K562 (cell line): ENCODE results near the gene TCF12.

Source experiments
- CBFA2T2 ChIP-seq: fragments of 450-650 bp; conservative IDR thresholded peaks from 2 replicates; pipeline ENCODE4 v1.6.1; 2017; ENCODE audit warnings: mild to moderate bottlenecking
- GATA2 ChIP-seq: sonication (generic); formaldehyde crosslinking; IDR thresholded peaks from 2 replicates; pipeline ENCODE4 v1.4.0; 2020; ENCODE audit warnings: mild to moderate bottlenecking, missing genetic modification reagents
- MBD2 ChIP-seq: sonication (generic); IDR thresholded peaks from 2 replicates; pipeline ENCODE4 v1.6.1; 2016; ENCODE audit warnings: low read depth, borderline replicate concordance
- TF ChIP-seq, protein P1 (sequence below), 3 experiments: IDR thresholded peaks in 2 of 3; conservative IDR thresholded peaks in 1 of 3; 2 replicates each; pipeline ENCODE4 v1.5.1; 2011 to 2012; ENCODE audit warnings: low read length in 3 of 3, mild to moderate bottlenecking in 3 of 3, control low read depth in 2 of 3, improper control_type of control experiment in 1 of 3, inconsistent platforms in 1 of 3, low read depth in 1 of 3, mixed read lengths in 1 of 3, moderate library complexity in 1 of 3; ENCODE audit not compliant: insufficient read depth in 2 of 3
- TF ChIP-seq, protein P2 (sequence below): fragments of 450-650 bp; IDR thresholded peaks from 2 replicates; pipeline ENCODE4 v1.6.1; 2018; ENCODE audit not compliant: partially characterized antibody

DNA sequence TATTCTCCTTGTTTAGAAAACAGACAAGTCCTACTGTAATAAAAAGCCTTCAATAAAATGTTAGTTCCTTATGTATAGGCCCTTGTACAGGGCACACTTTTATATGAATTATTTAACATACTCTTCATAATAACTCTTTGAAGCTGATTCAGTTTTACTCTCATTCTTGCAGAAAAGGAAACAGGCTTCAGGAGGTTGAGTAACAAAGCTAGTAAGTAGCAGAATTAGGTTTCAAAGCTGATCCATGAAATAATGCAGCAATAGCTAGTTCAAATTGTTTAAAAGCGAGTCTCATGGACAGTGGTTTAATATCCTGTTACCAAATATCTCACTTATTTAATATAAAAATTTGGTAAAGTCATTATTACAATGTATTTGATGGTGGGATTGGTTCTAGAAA lies 25.0 kb downstream of the TCF12 start:
- TF ChIP-seq MBD2: no peak
- TF ChIP-seq, protein P1, sequence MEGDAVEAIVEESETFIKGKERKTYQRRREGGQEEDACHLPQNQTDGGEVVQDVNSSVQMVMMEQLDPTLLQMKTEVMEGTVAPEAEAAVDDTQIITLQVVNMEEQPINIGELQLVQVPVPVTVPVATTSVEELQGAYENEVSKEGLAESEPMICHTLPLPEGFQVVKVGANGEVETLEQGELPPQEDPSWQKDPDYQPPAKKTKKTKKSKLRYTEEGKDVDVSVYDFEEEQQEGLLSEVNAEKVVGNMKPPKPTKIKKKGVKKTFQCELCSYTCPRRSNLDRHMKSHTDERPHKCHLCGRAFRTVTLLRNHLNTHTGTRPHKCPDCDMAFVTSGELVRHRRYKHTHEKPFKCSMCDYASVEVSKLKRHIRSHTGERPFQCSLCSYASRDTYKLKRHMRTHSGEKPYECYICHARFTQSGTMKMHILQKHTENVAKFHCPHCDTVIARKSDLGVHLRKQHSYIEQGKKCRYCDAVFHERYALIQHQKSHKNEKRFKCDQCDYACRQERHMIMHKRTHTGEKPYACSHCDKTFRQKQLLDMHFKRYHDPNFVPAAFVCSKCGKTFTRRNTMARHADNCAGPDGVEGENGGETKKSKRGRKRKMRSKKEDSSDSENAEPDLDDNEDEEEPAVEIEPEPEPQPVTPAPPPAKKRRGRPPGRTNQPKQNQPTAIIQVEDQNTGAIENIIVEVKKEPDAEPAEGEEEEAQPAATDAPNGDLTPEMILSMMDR (IDR thresholded peaks at IDR 0.05 in 2 of 3, conservative IDR thresholded peaks at IDR 0.05 in 1 of 3; ENCODE audit: insufficient read depth in 2 of 3, low read depth in 1 of 3, low read length in 3 of 3): no peak
- no peak for TF ChIP-seq GATA2
- TF ChIP-seq CBFA2T2: no peak
- TF ChIP-seq, protein P2, sequence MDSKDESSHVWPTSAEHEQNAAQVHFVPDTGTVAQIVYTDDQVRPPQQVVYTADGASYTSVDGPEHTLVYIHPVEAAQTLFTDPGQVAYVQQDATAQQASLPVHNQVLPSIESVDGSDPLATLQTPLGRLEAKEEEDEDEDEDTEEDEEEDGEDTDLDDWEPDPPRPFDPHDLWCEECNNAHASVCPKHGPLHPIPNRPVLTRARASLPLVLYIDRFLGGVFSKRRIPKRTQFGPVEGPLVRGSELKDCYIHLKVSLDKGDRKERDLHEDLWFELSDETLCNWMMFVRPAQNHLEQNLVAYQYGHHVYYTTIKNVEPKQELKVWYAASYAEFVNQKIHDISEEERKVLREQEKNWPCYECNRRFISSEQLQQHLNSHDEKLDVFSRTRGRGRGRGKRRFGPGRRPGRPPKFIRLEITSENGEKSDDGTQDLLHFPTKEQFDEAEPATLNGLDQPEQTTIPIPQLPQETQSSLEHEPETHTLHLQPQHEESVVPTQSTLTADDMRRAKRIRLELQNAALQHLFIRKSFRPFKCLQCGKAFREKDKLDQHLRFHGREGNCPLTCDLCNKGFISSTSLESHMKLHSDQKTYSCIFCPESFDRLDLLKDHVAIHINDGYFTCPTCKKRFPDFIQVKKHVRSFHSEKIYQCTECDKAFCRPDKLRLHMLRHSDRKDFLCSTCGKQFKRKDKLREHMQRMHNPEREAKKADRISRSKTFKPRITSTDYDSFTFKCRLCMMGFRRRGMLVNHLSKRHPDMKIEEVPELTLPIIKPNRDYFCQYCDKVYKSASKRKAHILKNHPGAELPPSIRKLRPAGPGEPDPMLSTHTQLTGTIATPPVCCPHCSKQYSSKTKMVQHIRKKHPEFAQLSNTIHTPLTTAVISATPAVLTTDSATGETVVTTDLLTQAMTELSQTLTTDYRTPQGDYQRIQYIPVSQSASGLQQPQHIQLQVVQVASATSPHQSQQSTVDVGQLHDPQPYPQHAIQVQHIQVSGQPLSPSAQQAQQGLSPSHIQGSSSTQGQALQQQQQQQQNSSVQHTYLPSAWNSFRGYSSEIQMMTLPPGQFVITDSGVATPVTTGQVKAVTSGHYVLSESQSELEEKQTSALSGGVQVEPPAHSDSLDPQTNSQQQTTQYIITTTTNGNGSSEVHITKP: no peak
